ENCODE data around the gene FCGR2B.
"Not testable (repeated sequence)": the region's sequence is repeated elsewhere in the genome, so short reads cannot be mapped to it uniquely, and the experiment has no call there.

FCGR2B gene

GRCh38 chr1:161647507-161648360, 15.2 kb upstream of the FCGR2B start:
- peak; percentile 51 to 53 for DNase-seq

GRCh38 chr1:161653541-161653940, 9.4 kb upstream of the FCGR2B start:
- DNase-seq, result not testable (repeated sequence)

GRCh38 chr1:161653971-161654370, 9.0 kb upstream of the FCGR2B start:
- not testable (repeated sequence) for DNase-seq

GRCh38 chr1:161658524-161658923, 4.4 kb upstream of the FCGR2B start:
- not testable (repeated sequence) for DNase-seq

GRCh38 chr1:161661660-161662311, 1.2 kb upstream of the FCGR2B start:
- not testable (repeated sequence) for DNase-seq

- DNase-seq, result not testable (repeated sequence)
Measured at GRCh38 chr1:161663569-161663968, 626 bp downstream of the FCGR2B start.

GRCh38 chr1:161664689-161665088, 1.7 kb downstream of the FCGR2B start:
- DNase-seq, result not testable (repeated sequence)

- DNase-seq, result peak; percentile 9 to 18
Measured at GRCh38 chr1:161671045-161672020, 8.4 kb downstream of the FCGR2B start.

- DNase-seq, result not testable (repeated sequence)
Measured at GRCh38 chr1:161673437-161673836, 10.5 kb downstream of the FCGR2B start.

- not testable (repeated sequence) for DNase-seq
Measured at GRCh38 chr1:161674447-161674846, 11.5 kb downstream of the FCGR2B start.

GRCh38 chr1:161674908-161675307, 12.0 kb downstream of the FCGR2B start:
- not testable (repeated sequence) for DNase-seq

GRCh38 chr1:161676441-161676840, 13.5 kb downstream of the FCGR2B start:
- no peak for DNase-seq

- DNase-seq, result no peak
Measured at GRCh38 chr1:161676958-161677689, 14.2 kb downstream of the FCGR2B start.

GRCh38 chr1:161678500-161678899, 15.6 kb downstream of the FCGR2B start:
- peak; percentile 32 to 34 for DNase-seq

- no peak for DNase-seq
Measured at GRCh38 chr1:161681879-161682278, 18.9 kb downstream of the FCGR2B start.

GRCh38 chr1:161688946-161689345, 26.0 kb downstream of the FCGR2B start:
- no peak for DNase-seq

GRCh38 chr1:161691846-161692245, 28.9 kb downstream of the FCGR2B start:
- DNase-seq, result no peak

GRCh38 chr1:161693020-161693712, 30.2 kb downstream of the FCGR2B start:
- DNase-seq, result peak in 1 of 2 donors; percentile 9

GRCh38 chr1:161698302-161698701, 35.4 kb downstream of the FCGR2B start:
- DNase-seq, result not testable (repeated sequence)

- no peak for DNase-seq
Measured at GRCh38 chr1:161702250-161702649, 39.3 kb downstream of the FCGR2B start.

- no peak for DNase-seq
Measured at GRCh38 chr1:161705537-161705936, 42.6 kb downstream of the FCGR2B start.
